GM19452 (cell line): Measurements from ENCODE around the gene CAND2.
"Not testable (repeated sequence)": the region's sequence is repeated elsewhere in the genome, so short reads cannot be mapped to it uniquely, and the experiment has no call there.

Source experiments
- ATAC-seq: cut with Tn5 transposase; IDR thresholded peaks from one replicate; pipeline ENCODE4 v1.9.1; 2021; ENCODE audit not compliant: unreplicated experiment

CAND2 gene

DNA sequence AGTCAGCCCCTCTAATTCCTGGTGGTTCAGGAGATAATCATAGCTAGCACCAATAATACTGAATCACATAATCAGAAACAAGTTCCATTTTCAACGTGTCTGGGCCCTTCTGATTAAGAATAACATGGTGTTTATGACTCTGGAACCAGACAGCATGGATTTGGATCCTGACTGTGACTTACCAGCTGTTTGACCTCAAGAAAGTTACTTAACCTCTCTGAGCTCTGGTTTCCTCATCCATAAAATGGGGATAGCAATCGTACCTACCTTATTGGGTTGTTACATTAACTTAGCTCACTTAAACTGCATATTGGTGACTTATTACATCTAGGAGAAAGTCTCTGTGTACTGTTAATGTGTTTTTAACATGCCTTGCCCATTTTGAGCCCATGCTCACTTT lies 26.7 kb upstream of the CAND2 start:
- ATAC-seq = no peak

DNA sequence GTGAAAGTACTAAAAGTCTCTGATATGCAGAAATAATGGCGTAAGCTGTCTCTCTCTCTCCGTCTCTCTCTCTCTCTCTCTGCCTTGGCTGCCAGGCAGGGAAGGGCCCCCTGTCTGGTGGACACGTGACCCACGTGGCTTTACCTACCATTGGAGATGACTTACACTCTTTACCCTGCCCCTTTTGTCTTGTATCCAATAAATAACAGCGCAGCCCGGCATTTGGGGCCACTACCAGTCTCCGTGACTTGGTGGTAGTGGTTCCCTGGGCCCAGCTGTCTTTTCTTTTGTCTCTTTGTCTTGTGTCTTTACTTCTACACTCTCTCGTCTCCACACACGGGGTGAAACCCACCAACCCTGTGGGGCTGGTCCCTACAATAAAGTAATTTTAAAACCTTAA lies 25.2 kb upstream of the CAND2 start:
- ATAC-seq = no peak

DNA sequence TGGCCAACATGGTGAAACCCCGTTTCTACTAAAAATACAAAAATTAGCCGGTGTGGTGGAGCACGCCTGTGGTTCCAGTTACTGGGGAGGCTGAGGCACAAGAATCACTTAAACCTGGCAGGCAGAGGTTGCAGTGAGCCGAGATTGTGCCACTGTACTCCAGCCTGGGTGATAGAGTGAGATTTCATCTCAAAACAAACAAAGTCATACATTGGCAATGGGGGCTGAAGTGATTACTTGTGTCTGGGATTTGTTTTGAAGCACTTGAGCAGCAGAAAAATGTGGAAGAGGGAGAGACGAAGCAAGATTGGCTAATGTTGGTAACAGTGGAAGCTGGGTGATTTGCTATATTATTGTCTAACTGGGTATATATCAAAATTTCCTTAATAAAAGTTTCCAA lies 24.0 kb upstream of the CAND2 start:
- ATAC-seq = no peak

DNA sequence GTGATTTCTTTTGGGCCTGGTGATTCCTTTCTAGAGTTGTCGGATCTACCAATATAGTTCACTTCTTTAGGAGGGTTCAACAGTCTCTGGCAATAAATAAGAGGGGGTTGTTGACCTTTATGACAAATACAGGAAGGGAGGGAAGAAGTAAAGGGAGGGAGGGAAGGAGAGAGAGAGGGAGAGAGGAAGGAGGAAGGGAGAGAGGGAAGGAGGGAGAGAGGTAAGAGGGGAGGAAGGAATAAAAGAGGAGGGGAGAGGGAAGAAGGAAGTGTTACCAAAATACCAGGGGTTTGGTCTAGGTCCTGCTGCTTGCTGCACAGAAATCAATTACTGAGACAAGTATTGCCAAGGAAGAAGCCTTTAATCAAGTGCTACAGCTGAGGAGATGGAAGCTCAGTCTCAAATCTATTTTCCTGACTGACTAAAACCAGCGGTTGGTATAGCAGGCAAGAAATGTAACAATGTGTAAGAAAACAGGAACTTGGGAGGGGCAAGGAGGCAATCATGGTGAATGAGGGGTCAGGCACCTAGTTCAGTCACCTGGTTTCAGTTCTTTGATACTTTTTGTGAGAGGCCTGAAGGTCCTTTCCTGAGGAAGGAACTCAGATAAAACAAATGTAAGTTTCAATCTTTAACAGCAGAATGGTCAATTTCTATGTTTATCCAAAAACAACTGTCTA lies 23.3 kb upstream of the CAND2 start:
- ATAC-seq = no peak

DNA sequence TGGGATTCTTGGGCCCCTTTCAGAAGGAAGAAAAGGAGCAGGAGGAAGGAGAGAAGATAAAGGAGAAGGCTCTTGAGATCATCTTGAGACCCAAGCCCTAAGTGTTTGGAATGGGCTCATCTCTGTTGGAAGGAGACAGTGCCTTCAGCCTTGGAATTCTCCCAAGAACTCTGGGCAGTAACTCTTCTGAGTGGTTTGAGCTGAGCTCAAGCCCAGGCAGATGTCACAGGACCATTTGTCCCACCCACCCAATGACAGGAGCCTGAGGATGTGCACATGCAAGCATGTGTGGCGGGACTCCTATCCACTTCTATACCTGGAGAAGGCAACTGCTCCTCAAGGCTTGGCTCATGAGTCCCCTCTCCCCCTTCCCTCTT lies 22.8 kb upstream of the CAND2 start:
- ATAC-seq = no peak

DNA sequence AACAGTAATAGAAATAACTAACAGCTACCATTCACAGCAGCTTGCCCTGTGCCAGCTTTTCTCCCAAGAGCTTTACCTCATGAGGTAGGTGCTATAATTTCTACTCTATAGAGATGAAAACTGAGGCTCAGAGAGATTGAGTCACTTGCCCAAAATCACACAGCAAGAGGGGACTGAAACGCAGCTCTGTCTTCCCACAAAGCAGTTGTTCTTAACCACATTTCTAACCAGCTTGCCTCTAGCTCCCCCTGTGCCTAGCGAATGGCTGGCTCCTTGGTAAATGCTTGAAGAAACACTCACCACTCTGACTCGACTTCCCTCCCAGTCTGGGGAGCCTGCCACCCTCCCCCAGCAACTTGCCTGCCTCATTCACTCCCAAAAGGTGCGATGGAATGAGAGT lies 21.9 kb upstream of the CAND2 start:
- ATAC-seq = no peak

DNA sequence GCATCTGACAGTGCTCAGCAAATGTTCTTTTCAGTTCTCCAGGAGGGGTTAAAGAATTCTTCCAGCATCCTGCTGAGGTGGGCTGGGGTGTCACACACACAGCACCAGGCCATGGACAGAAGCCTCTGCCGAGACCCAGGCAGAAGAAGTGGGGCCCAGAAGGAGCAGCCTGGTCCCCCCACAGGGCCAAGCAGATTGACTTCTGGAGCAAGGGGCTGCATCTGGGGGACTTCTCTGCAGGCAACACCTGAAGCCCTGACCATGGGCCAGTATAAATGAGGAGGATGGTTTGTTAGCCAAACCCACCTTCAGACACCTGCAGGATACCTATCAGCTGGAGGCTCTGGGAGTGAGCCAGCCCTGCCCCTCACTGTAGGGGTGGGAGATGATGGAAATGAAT lies 21.3 kb upstream of the CAND2 start:
- ATAC-seq = no peak

DNA sequence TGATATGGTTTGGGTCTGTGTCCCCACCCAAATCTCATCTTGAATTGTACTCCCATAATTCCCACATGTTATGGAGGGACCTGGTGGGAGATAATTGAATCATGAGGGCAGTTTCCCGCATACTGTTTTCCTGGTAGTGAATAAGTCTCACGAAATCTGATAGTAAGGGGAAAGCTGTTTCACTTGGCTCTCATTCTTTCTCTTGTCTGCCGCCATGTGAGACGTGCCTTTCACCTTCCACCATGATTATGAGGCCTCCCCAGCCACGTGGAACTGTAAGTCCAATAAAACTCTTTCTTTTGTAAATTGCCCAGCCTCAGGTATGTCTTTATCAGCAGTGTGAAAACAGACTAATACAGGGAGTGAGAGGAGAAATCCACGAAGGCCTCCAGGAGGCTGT lies 20.5 kb upstream of the CAND2 start:
- not testable (repeated sequence) for ATAC-seq

DNA sequence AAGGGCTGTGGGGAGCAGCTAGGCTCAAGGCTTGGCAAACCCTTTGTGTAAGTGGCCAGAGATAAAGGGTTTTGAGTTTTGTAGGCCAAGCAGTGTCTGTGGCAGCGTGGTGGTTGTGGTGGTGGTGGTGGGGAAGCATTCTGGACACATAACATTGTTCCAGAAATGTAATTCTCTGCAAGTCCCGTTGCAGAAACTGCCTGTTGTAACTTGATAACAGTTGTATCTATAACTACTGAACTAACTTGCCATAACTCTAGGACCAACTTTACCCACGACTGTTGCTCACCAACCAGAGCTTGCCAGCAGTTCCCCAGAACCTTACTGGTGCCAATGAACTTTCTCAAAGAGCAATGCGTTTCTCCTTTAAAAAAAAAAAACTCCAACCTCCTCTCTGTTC lies 19.3 kb upstream of the CAND2 start:
- ATAC-seq = no peak

DNA sequence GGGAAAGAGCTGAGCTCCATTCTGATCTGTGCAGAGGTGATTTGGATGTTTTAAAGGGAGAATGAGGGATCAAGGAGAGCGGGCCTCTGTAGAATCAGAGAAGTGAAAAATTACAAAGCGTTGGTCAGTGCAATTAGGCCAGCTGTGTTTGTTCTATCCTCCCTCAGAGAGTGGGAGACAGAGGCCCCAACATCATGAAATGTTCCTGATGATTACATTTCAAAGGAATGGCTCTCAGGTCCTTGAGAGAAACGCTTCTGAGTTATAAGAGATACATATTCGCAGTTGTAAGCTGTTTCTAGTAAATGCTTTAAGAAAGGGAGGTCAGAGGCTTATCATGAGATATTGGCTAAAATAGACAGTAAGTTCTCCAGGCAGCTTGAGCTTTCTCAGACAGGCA lies 15.7 kb upstream of the CAND2 start:
- no peak for ATAC-seq

DNA sequence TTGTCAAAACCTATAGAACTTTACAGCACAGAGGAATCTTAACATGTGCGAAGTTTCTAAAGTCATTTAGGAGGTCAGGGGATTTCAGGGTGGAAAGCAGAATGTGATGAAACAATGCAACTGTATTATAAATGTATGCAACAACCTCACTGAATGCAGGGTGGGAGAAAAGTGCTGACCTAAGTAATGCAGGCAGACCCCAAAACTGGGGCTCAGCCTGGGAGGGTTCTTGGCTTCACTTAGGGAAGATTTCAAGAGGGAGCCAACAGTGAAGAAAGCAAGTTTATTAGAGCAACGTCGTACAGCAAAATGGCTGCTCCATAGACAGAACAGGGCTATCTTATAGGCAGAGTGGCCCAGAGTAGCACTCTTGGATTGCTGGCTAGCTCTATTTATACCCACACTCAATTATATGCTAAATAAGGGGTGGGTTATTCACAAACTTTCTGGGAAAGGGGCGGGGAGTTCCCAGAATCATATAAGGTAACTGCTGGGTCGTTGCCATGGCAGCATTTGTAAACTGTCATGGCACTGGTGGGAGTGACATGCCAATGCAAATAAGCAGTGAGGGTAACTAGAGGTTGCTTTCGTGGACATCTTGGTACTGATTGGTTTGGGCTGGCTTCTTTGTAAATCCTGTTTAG lies 14.2 kb upstream of the CAND2 start:
- ATAC-seq = no peak

DNA sequence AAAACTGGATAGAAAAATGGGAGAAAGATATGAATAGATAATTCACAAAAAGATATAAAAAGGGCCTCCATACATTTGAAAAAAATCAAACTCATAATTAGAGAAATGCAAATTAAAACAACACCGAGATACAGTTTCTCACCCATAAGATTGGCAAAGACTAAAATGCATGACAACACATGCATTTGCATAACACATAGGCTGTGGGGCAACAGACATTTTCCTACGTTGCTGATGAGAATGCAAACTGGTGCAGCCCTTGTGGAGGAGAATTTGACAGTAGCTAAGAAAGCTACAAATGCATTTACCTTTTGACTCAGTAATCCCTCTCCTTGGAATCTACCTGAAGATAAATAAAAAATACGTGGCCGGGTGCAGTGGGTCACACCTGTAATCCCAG lies 11.4 kb upstream of the CAND2 start:
- no peak for ATAC-seq

DNA sequence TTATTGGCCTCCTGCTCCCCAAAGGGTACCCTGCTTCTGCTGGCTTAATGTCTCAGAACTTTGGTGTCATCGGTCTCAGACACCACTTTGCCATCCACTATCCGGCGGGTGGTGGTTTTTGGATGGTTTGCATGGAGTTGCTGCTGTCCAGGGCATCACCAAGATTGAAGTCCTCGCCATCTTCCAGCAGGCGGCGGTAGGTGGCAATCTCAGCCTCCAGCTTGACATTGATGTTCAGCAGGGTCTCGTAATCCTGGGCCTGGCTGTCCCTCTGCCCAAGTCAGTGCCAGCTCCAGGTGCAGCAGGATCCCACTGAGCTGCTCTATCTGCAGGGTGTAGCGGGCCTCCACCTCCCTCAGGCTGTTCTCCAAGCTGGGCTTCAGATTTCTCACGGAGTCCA lies 9.1 kb upstream of the CAND2 start:
- ATAC-seq = not testable (repeated sequence)

DNA sequence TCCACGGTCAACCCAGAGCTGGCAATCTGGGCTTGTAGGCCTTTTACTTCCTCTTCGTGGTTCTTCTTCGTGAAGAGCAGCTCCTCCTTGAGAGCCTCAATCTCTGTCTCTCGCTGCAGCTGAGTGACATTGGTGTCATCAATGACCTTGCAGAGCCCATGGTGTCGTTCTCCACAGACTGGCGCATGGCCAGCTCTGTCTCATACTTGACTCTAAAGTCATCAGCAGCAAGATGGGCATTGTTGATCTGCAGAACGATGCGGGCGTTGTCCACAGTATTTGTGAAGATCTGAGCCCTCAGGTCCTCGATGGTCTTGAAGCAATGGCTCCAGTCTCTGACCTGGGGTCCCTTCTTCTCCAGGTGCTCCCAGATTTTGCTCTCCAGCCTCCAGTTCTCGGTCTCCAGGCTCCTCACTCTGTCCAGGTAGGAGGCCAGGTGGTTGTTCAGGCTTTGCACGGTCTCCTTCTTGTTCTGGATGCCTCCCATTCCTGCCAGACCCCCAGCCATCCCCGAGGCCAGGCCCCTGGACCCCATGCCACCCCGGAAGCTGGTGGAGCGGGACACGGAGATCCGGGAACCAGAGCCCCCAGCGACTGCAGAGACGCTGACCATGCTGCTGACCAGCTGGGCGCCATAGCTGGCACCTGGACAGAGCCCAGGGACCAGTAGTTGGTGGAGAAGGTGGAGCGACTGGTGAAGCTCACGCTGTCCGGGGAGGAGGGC lies 8.4 kb upstream of the CAND2 start:
- not testable (repeated sequence) for ATAC-seq

DNA sequence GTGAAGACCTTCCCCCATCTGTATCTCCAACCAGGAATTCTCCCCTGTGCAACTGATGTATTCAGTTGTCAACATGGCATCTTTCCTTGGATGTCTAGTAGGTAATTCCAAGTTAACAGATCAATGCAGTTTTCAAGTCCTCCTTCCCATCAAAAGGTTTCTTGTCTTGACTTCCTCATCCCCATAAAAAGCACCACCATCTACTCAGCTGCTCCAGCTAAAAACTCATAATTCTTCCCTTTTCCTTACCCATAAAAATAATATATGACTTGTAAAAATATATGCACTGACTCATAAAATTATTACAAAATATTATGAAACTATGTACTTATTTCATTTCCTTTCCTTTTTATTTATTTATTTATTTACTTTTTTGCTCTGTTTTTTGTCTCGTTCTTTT lies 5.0 kb upstream of the CAND2 start:
- no peak for ATAC-seq

DNA sequence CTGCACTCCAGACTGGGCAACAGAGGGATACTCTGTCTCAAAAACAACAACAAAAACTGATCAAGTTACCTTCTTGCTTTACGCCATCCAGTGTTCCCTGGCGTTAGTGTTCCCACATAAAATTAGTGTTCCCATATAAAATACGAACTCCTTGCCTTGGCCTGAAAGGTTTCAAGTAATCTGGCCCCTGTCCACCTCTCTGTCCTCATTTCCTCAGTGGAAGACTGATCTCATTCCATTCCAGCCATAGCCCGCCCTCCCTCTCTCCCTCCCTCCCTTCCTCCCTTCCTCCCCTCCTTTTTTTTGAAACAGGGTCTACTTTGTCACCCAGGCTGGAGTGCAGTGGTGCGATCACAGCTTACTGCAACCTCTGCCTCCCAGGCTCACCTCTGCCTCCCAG lies 2.8 kb upstream of the CAND2 start:
- ATAC-seq = no peak

DNA sequence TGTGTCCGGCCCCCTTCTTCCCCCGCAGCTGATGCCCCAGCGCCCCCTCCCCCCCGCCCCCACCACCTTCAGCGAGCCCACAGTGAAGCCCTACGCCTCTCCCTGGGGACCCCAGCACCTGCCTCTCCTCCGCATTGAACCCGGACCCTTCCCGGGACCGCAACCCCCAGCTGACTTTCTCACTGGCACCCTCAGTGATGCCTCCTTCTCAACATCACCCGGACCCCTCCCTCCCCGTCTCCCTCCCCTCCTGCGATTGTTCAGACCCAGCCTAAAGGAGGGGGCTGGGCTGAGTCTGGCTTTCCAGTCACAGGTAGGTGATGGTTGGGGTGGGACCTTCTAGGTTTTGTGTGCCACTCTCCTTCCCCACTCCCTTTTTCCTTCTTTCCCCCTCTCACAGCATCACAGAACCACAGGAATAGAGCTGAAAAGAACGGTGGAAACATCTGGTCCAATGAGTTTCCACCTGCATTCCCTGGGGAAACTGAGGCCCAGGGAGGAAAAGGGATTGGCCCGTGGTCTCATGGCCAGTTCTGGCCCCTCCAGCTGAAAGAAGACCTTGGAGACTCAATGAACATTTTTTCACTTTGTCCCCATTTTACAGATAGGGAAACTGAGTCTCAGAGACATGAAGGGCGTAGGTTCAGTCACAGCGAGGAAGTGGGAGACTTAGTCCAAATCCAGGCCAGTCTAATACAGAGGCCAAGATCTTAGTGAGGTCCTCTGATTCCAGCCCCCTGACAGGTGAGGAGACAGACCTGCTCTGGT lies 828 bp downstream of the CAND2 start:
- ATAC-seq = no peak

DNA sequence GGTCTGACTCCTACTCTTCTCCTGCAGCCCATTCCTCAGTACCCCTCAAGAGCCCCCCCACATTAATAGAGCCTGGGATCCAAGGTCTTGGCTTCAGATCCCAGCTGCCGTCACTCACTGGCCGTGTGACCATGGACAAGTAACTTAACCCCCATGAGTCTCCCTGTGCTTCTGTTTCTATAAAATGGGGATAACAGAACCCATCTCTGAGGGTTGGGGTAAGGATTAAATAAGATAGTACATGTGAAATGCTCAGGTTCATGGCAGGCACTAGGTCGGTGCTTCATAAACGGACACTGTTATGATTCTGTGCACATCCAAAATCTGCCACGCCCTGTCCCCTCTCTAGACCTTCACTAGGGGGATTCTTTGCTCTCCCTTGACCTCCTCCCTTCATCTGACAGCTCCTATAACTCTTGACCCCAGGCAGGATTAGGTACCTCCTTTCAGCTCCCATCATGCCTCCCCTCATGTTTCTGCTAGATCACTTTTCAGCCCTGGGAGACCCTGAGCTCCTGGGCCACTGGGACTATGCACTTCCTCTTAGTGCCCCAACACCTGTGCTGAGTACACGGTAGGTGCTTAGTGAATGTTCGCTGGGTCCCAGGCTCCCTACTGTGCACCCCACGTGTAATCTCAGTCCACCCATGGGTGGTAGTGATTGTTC lies 1.5 kb downstream of the CAND2 start:
- ATAC-seq = no peak

DNA sequence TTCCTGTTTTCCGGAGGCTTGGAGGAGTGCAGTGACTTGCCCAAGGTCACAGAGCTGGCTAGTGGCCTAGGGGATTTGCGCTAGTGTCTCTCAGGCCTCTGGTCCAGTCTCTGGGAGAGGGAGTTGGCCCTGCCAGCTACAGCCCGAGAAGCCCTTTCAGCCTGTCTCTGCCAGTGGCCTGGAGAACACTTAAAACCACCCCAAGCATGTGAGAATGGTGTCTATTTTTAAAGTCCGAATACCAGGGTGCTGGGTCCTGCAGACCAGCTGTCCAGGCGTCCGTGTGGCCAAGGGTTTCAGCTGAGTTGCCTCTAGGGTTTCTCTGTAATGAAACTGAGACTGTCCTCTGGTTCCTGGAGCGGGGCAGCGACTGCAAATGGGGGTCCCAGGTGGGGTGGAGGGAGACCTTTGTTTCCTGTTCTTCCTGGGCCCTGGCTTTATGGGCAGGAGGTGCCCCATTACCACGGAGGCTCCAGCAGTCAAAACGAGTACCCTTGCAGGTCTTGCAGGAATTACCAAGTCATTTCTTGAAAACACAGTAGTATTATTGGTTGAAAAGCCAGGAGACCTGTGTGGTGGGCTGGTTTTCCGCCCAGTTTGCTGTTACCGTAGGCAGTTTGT lies 2.2 kb downstream of the CAND2 start:
- no peak for ATAC-seq

DNA sequence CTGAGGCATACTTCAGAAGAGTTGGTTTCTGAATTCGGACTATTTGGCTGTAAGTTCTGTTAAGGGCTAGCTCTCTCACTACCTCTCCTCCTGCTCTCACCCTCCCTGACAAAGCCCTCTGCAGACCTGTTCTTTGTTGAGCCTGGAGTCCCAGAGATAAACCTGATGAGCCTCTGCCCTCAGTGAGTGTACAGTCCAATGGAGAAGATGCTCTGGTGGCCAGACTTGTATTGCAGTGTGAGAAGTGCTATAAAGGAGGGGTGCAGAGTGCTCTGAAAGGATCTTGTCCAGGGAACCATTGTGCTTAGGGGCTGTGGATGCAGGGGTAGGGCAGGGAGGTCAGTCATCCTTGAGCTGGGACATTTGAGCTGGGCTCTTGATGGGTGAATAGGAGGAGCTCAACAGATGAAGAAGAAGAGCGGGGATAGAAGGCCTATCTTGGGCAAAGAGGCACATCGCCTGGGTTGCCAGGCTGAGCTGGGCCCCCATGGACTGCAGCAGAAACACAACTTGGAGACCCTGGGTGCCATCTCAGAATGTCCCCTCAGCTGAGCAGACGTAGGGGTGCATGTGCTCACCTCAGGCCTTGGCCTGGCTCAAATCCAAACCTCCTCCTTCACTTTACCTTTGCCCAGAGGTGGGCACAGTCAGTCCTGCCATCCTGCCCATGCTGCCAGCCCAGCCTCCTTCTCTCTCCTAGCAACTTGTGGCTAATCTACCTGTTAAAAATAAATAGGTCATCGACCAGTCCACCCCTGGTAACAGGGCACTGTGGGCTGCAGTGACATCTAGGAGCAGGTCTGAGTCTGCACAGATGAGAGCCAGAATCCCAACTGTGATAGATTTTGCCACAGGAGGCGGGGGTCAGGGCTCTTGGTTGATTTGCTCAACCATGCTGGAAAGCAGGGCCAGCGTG lies 3.3 kb downstream of the CAND2 start:
- ATAC-seq = no peak
